ENCODE results near the gene RIMBP2.

RIMBP2 gene

DNA sequence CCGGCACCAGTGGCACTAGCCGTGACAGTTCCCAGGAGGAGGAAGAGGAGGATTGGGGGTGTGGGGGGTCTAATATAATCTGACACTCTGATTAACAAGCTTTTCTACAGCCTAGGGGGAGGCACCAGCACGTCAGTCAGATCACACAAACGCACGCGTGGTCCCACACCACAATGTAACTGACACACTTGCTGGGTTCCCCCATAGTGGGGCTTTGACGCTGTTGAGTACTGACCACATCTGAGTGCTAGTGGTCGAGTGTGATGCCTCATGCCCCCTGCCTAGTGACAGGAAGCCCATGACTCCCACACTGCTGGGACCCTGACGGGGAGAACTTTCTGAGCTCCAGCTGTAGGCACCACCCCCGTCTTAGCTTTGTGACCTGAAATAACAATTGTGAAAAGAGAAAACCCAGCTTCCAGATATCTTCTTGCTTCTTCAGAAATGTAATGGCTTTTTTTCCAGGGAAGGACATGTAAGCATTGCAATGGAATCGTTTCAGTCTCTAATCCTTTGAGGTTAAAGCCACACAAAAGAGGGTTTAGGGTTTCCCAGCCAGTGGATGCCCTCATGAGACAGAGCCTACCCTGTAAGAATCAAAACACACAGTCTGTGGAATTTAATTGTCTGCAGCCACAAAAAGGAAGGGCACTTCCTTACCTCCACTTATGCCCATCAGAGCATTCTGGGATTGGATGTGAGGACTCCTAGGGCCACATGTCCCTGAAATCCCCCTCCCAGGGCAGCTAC lies 194.5 kb downstream of the RIMBP2 start:
- TF ChIP-seq, protein P1, sequence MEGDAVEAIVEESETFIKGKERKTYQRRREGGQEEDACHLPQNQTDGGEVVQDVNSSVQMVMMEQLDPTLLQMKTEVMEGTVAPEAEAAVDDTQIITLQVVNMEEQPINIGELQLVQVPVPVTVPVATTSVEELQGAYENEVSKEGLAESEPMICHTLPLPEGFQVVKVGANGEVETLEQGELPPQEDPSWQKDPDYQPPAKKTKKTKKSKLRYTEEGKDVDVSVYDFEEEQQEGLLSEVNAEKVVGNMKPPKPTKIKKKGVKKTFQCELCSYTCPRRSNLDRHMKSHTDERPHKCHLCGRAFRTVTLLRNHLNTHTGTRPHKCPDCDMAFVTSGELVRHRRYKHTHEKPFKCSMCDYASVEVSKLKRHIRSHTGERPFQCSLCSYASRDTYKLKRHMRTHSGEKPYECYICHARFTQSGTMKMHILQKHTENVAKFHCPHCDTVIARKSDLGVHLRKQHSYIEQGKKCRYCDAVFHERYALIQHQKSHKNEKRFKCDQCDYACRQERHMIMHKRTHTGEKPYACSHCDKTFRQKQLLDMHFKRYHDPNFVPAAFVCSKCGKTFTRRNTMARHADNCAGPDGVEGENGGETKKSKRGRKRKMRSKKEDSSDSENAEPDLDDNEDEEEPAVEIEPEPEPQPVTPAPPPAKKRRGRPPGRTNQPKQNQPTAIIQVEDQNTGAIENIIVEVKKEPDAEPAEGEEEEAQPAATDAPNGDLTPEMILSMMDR (IDR thresholded peaks at IDR 0.05) = no peak

DNA sequence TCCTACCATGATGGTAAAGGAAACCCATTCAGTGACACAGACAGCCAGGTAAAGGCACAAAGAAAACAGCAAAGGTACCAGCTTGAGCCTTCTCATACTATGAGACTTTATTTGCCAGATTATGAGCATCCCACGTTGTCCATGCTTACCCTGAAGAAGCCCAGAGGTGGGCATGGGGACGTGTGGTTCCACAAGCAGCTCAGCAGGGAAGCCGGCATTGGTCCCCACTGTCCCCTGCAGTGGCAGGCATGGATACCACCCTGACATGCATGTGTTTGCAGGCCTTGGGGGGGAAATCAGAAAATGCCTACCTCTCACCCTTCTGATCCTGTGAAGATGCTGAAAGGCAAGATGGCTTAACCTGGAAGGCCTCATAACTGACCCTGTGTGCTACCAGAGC lies 195.3 kb downstream of the RIMBP2 start:
- TF ChIP-seq, protein P1 (IDR thresholded peaks at IDR 0.05) = no peak

DNA sequence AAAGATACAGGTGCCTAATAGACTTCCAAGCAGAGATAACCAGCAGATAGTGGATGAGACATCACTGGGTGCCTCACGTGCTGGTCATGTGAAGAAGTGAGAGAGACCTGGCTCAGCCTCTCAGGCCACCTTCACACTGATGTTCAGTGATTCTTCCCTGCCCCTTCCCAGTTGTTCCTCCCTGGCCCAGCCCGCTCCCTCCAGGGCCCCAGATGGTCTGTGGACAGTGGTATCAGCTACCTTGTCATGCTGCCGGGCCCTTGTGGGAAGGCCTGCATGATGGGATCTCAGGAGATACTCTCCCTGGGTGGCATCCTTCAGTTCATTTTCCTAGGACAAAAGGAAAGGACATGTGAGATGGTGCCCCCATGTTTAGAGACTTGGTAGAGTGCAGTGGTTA lies 198.5 kb downstream of the RIMBP2 start:
- TF ChIP-seq, protein P1 (IDR thresholded peaks at IDR 0.05) = no peak

DNA sequence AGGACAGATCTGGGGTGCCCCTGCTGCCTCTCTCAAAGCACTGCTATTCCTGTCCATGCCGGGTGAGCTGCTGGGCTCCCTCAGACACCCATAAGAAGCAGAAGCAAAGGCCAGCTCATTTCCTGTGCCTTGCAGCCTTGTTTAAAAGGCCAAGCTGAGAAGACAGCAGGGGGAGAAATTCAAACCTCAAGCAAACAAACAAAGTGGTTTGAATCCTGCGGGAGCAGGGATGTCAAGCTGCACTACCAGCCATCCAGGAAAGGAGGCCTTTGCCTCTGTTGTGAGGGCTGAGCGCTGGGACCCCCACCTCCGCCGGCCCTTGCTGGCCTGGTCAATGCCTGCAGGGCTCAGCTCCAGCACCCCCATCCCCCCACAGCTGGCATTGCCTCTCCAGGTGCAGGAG lies 201.9 kb downstream of the RIMBP2 start:
- TF ChIP-seq, protein P1 (IDR thresholded peaks at IDR 0.05) = no peak

DNA sequence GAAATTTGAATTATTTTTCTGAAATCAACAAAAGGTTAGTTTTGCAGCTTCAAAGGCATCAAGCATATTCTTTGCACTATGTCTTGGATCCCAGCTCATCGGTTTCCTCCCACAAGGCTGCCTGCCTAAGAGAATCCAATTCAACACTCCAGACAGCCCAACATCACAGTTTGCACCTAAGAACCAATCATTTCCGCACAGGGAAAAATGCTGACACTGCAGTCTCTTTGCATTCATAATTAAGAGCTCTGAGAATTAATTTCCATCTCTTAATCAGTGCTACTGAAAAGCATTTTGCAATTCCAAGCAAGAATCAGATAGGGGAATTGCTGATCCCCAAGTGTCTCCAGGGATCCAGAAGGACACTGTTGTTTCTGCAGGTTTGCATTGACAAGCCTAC lies 202.5 kb downstream of the RIMBP2 start:
- TF ChIP-seq, protein P1 (IDR thresholded peaks at IDR 0.05) = no peak

DNA sequence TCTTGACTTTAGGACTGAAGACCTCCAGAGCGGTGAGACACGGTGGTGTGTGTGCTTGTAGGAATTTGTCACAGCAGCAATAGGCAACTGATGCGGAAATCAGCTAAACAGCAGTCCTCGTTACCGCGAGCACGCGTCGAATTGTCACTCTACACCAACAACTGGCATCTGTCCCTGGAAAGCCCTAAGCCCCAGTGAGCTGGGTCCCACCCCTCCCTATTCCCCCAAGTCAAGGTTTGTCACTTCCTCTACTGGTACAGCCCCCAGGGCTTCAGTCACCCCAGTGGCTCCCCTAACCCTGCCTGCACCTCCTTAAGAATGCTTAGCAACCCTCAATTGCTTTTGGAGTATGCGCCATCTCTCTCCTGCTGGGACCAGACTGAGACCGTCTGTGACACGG lies 204.8 kb downstream of the RIMBP2 start:
- TF ChIP-seq, protein P1 (IDR thresholded peaks at IDR 0.05) = no peak

DNA sequence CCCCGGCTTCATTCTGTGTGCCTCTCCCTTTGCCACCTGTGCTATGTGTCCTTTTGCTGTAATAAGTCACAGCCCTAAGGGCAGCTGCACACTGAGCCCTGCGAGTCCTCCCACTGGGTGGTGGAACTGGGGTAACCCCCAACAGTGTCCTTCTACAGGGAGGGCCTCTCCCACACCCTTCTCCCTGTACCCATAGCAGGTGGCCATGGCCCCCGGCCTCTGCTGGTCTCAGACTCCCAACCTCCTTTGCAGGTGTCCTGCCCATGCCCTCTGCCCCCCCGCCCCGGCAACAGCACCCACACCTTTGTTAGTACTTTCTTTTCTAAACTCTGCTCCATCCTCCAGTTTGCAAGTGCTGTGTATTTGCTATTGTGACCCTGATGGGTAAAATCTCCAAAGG lies 206.6 kb downstream of the RIMBP2 start:
- TF ChIP-seq, protein P1 (IDR thresholded peaks at IDR 0.05) = no peak

DNA sequence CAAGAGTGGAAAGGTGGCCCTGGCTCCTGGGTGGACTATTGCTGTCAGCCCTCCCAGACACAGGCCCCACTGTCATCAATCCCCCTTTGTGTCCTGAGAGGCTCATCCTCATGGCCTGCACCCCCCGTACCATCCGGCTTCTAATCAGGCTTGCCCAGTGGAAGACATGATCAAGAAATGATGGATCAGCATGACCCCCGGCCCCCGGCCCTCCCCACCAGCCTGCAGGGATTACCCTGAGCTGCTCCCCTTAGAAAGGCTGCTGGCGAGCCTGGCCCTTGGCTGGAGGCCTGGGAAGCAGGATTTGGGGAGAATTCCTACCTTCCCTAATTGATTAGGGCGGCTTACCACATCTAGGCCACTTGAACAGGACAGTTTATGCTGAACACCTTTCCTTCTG lies 207.3 kb downstream of the RIMBP2 start:
- TF ChIP-seq, protein P1 (IDR thresholded peaks at IDR 0.05) = no peak

Measured in LNCAP (cell line).